HEK293T (cell line): ENCODE results near the gene PKNOX2.

Source experiments
- CTCF ChIA-PET: fragments of 350-600 bp; formaldehyde crosslinking; extraction: SDS; loops from one replicate; lab custom pipeline; 2021; ENCODE audit warnings: antibody characterized with exemption, inconsistent platforms; lab: Yijun Ruan, JAX
- POLR2A ChIA-PET: fragments of 350-600 bp; formaldehyde crosslinking; extraction: SDS; loops from one replicate; lab custom pipeline; 2020; ENCODE audit warnings: antibody characterized with exemption, inconsistent platforms; lab: Yijun Ruan, JAX
- DNase-seq: peaks from one replicate; pipeline ENCODE4 v3.0.0; 2012; ENCODE audit warnings: mixed read lengths; ENCODE audit errors: extremely low spot score
- ARNT ChIP-seq: fragments of 450-650 bp; IDR thresholded peaks from 2 replicates; pipeline ENCODE4 v1.6.1; 2017; ENCODE audit warnings: mild to moderate bottlenecking
- BHLHE40 ChIP-seq: fragments of 450-650 bp; IDR thresholded peaks from 2 replicates; pipeline ENCODE4 v1.6.1; 2016; ENCODE audit warnings: mild to moderate bottlenecking, moderate library complexity, borderline replicate concordance
- CTBP1 ChIP-seq: fragments of 450-650 bp; IDR thresholded peaks from 2 replicates; pipeline ENCODE4 v1.6.1; 2016; ENCODE audit warnings: borderline replicate concordance
- ELF4 ChIP-seq: fragments of 450-650 bp; IDR thresholded peaks from 2 replicates; pipeline ENCODE4 v1.6.1; 2017; ENCODE audit warnings: antibody characterized with exemption
- FOXA1 ChIP-seq: fragments of 450-650 bp; IDR thresholded peaks from 2 replicates; pipeline ENCODE4 v1.6.1; 2016; ENCODE audit warnings: mild to moderate bottlenecking
- FOXK2 ChIP-seq: fragments of 450-650 bp; IDR thresholded peaks from 2 replicates; pipeline ENCODE4 v1.6.1; 2016; ENCODE audit warnings: mild to moderate bottlenecking
- FOXM1 ChIP-seq: fragments of 450-650 bp; IDR thresholded peaks from 2 replicates; pipeline ENCODE4 v1.6.1; 2017; ENCODE audit warnings: mild to moderate bottlenecking, borderline replicate concordance
- HDGF ChIP-seq: fragments of 450-650 bp; IDR thresholded peaks from 2 replicates; pipeline ENCODE4 v1.6.1; 2017; ENCODE audit warnings: antibody characterized with exemption, borderline replicate concordance
- L3MBTL2 ChIP-seq: fragments of 450-650 bp; conservative IDR thresholded peaks from 2 replicates; pipeline ENCODE4 v1.6.1; 2016; ENCODE audit warnings: mild to moderate bottlenecking
- LEF1 ChIP-seq: fragments of 450-650 bp; IDR thresholded peaks from 2 replicates; pipeline ENCODE4 v1.6.1; 2017; ENCODE audit warnings: mild to moderate bottlenecking, borderline replicate concordance
- NFRKB ChIP-seq: fragments of 450-650 bp; IDR thresholded peaks from 2 replicates; pipeline ENCODE4 v1.6.1; 2016; ENCODE audit warnings: mild to moderate bottlenecking, moderate library complexity
- SP1 ChIP-seq: fragments of 450-650 bp; IDR thresholded peaks from 2 replicates; pipeline ENCODE4 v1.6.1; 2017
- SUZ12 ChIP-seq: fragments of 450-650 bp; IDR thresholded peaks from 2 replicates; pipeline ENCODE4 v1.6.1; 2016; ENCODE audit warnings: mild to moderate bottlenecking
- TARDBP ChIP-seq: fragments of 450-650 bp; IDR thresholded peaks from 2 replicates; pipeline ENCODE4 v1.6.1; 2016
- ZNF384 ChIP-seq: fragments of 450-650 bp; IDR thresholded peaks from 2 replicates; pipeline ENCODE4 v1.6.1; 2016
- TF ChIP-seq, protein P1 (sequence below): fragments of 450-650 bp; IDR thresholded peaks from 2 replicates; pipeline ENCODE4 v1.6.1; 2016

PKNOX2 gene

DNA sequence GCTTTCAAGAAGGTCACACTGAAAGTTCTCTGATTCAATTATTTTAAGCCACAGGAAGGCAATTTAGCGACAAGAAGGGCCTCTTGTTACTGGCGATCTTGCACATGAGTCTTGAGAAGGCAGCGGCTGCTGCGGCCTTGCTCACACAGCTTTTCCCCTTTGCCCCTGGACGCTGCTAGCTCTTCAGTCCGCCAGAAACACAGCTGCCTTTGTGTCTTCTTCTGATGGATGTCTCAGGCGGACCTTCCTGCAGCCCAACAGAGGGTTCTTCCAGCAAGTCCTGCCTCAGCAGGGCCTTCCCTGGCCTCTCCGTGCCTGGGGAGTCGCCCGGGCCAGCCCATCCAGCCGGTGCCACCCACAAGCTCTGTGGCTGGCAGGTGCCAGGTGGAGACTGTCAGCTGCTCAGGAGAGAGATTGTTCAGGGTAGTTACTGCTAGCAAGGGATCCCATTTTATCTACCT, 59.4 kb downstream of the PKNOX2 start:
- TF ChIP-seq BHLHE40 (no peak), LEF1 (no peak), HDGF (no peak), TARDBP (no peak), FOXK2 (no peak), FOXM1 (no peak), SP1 (no peak), ARNT (no peak), FOXA1 (no peak), CTBP1 (no peak), SUZ12 (no peak), ELF4 (no peak), L3MBTL2 (no peak), NFRKB (no peak), ZNF384 (no peak)
- TF ChIP-seq, protein P1, sequence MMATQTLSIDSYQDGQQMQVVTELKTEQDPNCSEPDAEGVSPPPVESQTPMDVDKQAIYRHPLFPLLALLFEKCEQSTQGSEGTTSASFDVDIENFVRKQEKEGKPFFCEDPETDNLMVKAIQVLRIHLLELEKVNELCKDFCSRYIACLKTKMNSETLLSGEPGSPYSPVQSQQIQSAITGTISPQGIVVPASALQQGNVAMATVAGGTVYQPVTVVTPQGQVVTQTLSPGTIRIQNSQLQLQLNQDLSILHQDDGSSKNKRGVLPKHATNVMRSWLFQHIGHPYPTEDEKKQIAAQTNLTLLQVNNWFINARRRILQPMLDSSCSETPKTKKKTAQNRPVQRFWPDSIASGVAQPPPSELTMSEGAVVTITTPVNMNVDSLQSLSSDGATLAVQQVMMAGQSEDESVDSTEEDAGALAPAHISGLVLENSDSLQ: no peak
- CTCF ChIA-PET: interaction anchor here (0.6 to 1.1 kb wide), 3 partner anchors 8 to 100 kb away, joined by 4 read pairs; no protein-coding TSS in a partner anchor
- no peak for DNase-seq
- POLR2A ChIA-PET: no interaction called here

DNA sequence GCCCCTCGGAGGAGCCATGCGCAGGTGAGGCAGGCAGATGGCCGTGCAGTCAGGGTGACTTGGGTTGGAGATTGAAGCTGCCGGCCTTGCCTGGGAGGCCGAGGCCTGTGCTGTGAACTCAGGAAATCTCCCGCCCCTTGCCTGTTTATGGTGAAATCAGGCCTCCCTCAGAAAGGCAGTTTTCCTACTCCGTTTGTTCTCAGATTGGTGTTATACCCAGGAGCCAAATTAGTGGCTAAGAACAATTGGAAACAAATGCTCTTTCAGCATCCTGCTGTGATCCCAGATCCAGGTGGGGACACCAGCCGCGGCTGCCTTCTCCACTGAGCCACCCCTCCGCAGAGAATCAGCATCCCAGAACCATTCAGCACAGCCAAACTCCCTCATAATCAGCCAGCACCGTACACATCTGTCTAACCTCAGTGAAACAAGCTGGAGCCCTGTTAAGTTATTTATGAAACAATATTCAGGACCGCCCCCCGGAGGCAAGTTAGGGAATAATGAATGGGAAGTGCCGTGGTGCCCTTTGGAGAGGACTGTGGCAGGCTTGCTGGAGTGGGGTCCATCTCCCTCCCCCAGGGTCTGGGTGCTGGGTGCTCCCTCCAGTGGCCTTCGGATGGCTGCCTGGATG, 60.0 kb downstream of the PKNOX2 start:
- ChIA-PET POLR2A (no interaction called here), CTCF (interaction anchor here (0.6 to 1.1 kb wide), 4 partner anchors 8 to 552 kb away, joined by 3 to 4 read pairs (median 4); no protein-coding TSS in a partner anchor)
- TF ChIP-seq TARDBP (no peak), FOXK2 (no peak), ZNF384 (no peak), BHLHE40 (no peak), SP1 (no peak), HDGF (no peak), CTBP1 (no peak)
- peak; percentile 50 for DNase-seq

DNA sequence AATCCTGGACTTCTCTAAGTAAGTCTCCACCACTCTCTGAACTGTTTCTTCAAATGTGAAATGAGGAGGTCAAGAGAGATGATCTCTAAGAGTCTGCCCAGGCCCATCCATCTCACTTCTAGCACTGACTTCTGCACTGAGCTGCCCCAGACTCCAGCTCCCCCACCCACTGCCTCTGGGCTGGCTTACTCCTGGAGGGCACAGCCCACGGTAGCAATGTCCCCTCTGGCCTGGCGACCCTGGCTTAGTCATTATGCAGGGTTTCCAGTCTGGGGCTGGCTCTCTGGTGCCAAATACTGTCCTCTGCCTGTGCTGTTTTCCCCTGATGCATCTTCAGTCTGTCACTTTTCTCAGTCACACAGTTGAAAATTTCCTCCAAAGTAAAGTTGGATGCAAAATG, 60.9 kb downstream of the PKNOX2 start:
- CTCF ChIA-PET: interaction anchor here (0.6 to 0.8 kb wide), 2 partner anchors 467 to 553 kb away, joined by 3 read pairs; no protein-coding TSS in a partner anchor
- DNase-seq: no peak
- POLR2A ChIA-PET: no interaction called here
- TF ChIP-seq TARDBP: no peak
- no peak for TF ChIP-seq FOXK2
- no peak for TF ChIP-seq SP1
- no peak for TF ChIP-seq ELF4
- no peak for TF ChIP-seq BHLHE40
- no peak for TF ChIP-seq ZNF384
- no peak for TF ChIP-seq HDGF
- TF ChIP-seq ARNT: no peak
- no peak for TF ChIP-seq FOXM1
- TF ChIP-seq LEF1: no peak
- TF ChIP-seq L3MBTL2: no peak
- TF ChIP-seq FOXA1: no peak
- TF ChIP-seq SUZ12: no peak
- TF ChIP-seq CTBP1: no peak
- TF ChIP-seq, protein P1: no peak
- no peak for TF ChIP-seq NFRKB

DNA sequence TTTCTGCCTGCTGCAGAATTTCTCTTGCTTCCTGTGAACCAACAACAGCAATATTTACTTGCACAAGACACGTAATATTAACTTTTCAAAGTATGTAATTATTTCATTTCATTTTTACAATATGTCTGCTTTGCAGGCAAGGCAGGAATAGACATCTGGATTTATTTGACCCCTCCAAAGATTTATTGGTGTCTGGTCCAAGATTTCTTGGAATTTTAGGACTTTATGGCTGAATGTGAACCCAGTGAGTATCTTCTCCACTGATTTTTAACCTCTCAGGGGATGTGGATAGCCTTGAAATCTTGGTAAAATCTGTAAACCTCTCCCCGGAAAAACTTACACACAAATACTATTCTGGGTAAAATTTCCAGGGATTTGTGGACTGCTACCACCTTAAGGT, 61.5 kb downstream of the PKNOX2 start:
- ChIA-PET CTCF (interaction anchor here (0.6 kb wide), 1 partner anchor 467 kb away, joined by 3 read pairs; no protein-coding TSS in a partner anchor), POLR2A (no interaction called here)
- TF ChIP-seq FOXM1 (no peak), CTBP1 (no peak), ELF4 (no peak), FOXK2 (no peak), ARNT (no peak), L3MBTL2 (no peak), LEF1 (no peak), BHLHE40 (no peak), HDGF (no peak), ZNF384 (no peak), NFRKB (no peak), FOXA1 (no peak), TARDBP (no peak), SUZ12 (no peak)
- DNase-seq: no peak

DNA sequence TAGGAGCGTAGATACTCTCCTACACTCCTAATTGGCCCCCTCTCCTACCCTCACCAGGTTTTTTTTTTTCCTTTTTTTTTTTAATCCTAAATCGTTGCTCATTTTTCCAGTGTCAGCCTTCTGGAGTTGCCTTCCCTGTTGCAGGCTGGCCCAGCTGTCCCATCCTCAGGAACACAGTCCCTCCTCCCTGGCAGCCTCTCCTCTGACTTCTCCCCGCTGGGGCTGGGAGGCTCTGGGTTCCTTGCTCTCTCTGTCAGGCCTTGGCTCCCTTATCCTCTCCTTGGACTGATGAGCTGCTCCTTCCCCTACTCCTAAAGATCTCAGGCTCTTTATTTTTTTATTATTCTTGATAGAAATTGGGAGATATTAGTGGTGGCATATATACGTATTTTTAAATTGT, 62.2 kb downstream of the PKNOX2 start:
- TF ChIP-seq ZNF384 (no peak), SUZ12 (no peak), FOXM1 (no peak), L3MBTL2 (no peak), CTBP1 (no peak), FOXK2 (no peak), TARDBP (no peak), BHLHE40 (no peak), LEF1 (no peak), ARNT (no peak)
- TF ChIP-seq, protein P1: no peak
- no peak for DNase-seq
- ChIA-PET POLR2A (no interaction called here), CTCF (no interaction called here)

DNA sequence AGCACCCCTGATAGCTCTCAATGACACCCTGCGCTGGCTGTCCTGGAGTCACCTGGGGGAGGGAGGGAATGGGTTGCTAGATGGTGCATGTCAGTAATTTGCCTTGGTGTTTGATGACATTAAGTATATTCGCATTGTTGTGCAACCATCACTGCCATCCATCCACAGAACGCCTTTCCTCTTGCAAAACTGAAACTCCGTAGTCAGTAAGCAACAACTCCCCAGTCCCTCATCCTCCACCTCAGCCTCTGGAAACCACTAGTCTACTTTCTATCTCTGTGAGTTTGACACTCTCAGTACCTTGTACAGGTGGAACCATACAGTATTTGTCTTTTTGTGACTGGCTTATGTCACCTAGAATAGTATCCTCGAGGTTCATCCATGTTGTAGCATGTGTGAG, 62.6 kb downstream of the PKNOX2 start:
- CTCF ChIA-PET: interaction anchor here (1.4 kb wide), 1 partner anchor 31 kb away, joined by 3 read pairs; no protein-coding TSS in a partner anchor

More for the DNA sequence above, 62.6 kb downstream of the PKNOX2 start:
- DNase-seq: no peak
- POLR2A ChIA-PET: no interaction called here
- TF ChIP-seq FOXA1: no peak
- no peak for TF ChIP-seq TARDBP
- TF ChIP-seq ELF4: no peak
- TF ChIP-seq SUZ12: no peak
- TF ChIP-seq NFRKB: no peak
- TF ChIP-seq ZNF384: no peak
- no peak for TF ChIP-seq CTBP1
- TF ChIP-seq L3MBTL2: no peak
- TF ChIP-seq, protein P1: no peak
